HTR-8/SVneo (cell line): Measurements from ENCODE around the gene AHDC1.

Experiments
- DNase-seq: peaks from one replicate; pipeline ENCODE4 v3.0.0; 2011; ENCODE audit warnings: low spot score, mixed read lengths; ENCODE audit not compliant: insufficient read length
- FAIRE-seq: peaks from 2 replicates; lab custom pipeline; 2011; peaks lifted over from hg19 to GRCh38; lab: Jason Lieb, UNC

Gene AHDC1

GRCh38 chr1:27600498-27601175 lies 3.3 kb downstream of the AHDC1 start:
- DNase-seq (no peak), FAIRE-seq (no peak)

- DNase-seq (no peak), FAIRE-seq (no peak)
These were observed 4.1 kb downstream of the AHDC1 start for GRCh38 chr1:27599605-27600497.

- FAIRE-seq, result no peak
- no peak for DNase-seq
These were observed 4.9 kb downstream of the AHDC1 start for GRCh38 chr1:27598902-27599528.

- DNase-seq (no peak), FAIRE-seq (no peak)
These were observed 5.7 kb downstream of the AHDC1 start for GRCh38 chr1:27598295-27598687.

GRCh38 chr1:27597516-27598294 lies 6.2 kb downstream of the AHDC1 start:
- DNase-seq, result no peak
- FAIRE-seq, result no peak

- DNase-seq (no peak), FAIRE-seq (no peak)
These were observed 7.0 kb downstream of the AHDC1 start for GRCh38 chr1:27596986-27597385.

GRCh38 chr1:27596261-27596660 lies 7.7 kb downstream of the AHDC1 start:
- FAIRE-seq (no peak), DNase-seq (no peak)

GRCh38 chr1:27595597-27595996 lies 8.3 kb downstream of the AHDC1 start:
- FAIRE-seq, result no peak
- no peak for DNase-seq

GRCh38 chr1:27594564-27595510 lies 9.1 kb downstream of the AHDC1 start:
- DNase-seq, result no peak
- FAIRE-seq, result peak; percentile 89

- FAIRE-seq (no peak), DNase-seq (no peak)
These were observed 10.0 kb downstream of the AHDC1 start for GRCh38 chr1:27593678-27594563.

- no peak for FAIRE-seq
- DNase-seq, result no peak
These were observed 10.8 kb downstream of the AHDC1 start for GRCh38 chr1:27592931-27593677.

- no peak for FAIRE-seq
- DNase-seq, result no peak
These were observed 11.6 kb downstream of the AHDC1 start for GRCh38 chr1:27592232-27592930.

GRCh38 chr1:27591622-27592021 lies 12.3 kb downstream of the AHDC1 start:
- DNase-seq (no peak), FAIRE-seq (no peak)

- no peak for FAIRE-seq
These were observed 12.9 kb downstream of the AHDC1 start for GRCh38 chr1:27590917-27591508.

GRCh38 chr1:27589841-27590426 lies 14.0 kb downstream of the AHDC1 start:
- no peak for FAIRE-seq
- DNase-seq, result no peak

More at GRCh38 chr1:27590917-27591508, 12.9 kb downstream of the AHDC1 start:
- no peak for DNase-seq

- DNase-seq (no peak), FAIRE-seq (peak; percentile 38)
These were observed 14.5 kb downstream of the AHDC1 start for GRCh38 chr1:27589441-27589840.
